SK-N-MC (cell line): ENCODE data around the gene ADAM11.

Experiments
- DNase-seq: peaks from one replicate; pipeline ENCODE4 v3.0.0-alpha.2; 2011; ENCODE audit warnings: low read depth, low spot score
- H3K27ac ChIP-seq: fragments of 200-600 bp; sonication (generic); 2 replicates; pipeline ENCODE4 v1.5.1; 2016; ENCODE audit warnings: mixed run types
- H3K36me3 ChIP-seq: fragments of 200-600 bp; sonication (generic); 2 replicates; pipeline ENCODE4 v1.6.1; 2017; ENCODE audit warnings: antibody characterized with exemption, low read length, mixed read lengths; ENCODE audit not compliant: insufficient read depth
- H3K4me3 ChIP-seq: fragments of 200-600 bp; sonication (generic); 2 replicates; pipeline ENCODE4 v1.5.1; 2016
- H3K9ac ChIP-seq: fragments of 200-600 bp; sonication (generic); 2 replicates; pipeline ENCODE4 v1.8.0; 2017; ENCODE audit warnings: mixed run types, mixed read lengths; ENCODE audit not compliant: insufficient read length
- H3K9me3 ChIP-seq: fragments of 200-600 bp; sonication (generic); 2 replicates; pipeline ENCODE4 v1.6.1; 2017; ENCODE audit warnings: low read depth, mild to moderate bottlenecking, antibody characterized with exemption, low read length, moderate library complexity, mixed read lengths
- EZH2 ChIP-seq: fragments of 200-600 bp; sonication (generic); IDR thresholded peaks from one replicate; pipeline ENCODE4 v1.6.1; 2017; ENCODE audit warnings: antibody characterized with exemption
- FOXP2 ChIP-seq: optimal IDR thresholded peaks from 2 replicates; pipeline ENCODE3; 2011; ENCODE audit warnings: mild to moderate bottlenecking, moderate library complexity; ENCODE audit not compliant: insufficient read depth; ENCODE audit errors: extremely low read length, control extremely low read depth
- POLR2AphosphoS5 ChIP-seq: IDR thresholded peaks from 2 replicates; pipeline ENCODE4 v1.6.1; 2012; ENCODE audit warnings: mild to moderate bottlenecking, low read depth, low read length, borderline replicate concordance

Gene ADAM11

DNA sequence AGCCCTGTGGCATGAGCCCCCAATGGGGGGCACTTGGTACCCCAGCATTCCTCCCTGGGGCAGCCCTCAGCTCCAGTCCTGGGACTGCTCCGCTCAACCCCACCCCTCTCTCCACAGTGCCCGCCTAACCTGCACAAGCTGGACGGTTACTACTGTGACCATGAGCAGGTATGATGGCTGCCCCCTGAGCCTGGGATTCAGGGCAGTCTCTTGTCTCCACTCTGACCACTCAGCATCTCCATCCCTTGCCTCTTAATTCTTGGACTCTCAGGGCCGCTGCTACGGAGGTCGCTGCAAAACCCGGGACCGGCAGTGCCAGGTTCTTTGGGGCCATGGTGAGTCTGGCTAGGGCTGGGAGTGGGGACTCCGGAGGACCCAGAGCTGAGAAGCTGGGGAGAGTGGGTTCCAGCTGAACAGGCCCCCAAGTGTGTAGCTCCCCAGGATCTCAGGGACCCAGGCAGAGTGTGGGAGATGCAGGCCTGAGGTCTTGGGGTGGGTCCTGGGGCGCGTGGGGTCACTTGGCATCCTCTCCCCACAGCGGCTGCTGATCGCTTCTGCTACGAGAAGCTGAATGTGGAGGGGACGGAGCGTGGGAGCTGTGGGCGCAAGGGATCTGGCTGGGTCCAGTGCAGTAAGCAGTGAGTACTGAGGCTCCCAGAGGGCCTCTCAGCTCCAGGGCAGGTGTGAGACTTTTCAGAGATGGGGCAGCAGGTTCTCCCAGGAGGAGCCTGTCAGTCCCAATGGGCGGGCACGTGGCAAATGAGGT lies 18.0 kb downstream of the ADAM11 start:
- H3K36me3 ChIP-seq: no peaks in the 10 kb centered on the region
- TF ChIP-seq FOXP2: no peak
- TF ChIP-seq POLR2AphosphoS5: no peak
- no peak for TF ChIP-seq EZH2
- H3K4me3 ChIP-seq: no peak overlapping the region
- H3K27ac ChIP-seq: no peak overlapping the region
- no peak for DNase-seq
- H3K9ac ChIP-seq: no peak overlapping the region
- H3K9me3 ChIP-seq: no peaks in the 10 kb centered on the region

DNA sequence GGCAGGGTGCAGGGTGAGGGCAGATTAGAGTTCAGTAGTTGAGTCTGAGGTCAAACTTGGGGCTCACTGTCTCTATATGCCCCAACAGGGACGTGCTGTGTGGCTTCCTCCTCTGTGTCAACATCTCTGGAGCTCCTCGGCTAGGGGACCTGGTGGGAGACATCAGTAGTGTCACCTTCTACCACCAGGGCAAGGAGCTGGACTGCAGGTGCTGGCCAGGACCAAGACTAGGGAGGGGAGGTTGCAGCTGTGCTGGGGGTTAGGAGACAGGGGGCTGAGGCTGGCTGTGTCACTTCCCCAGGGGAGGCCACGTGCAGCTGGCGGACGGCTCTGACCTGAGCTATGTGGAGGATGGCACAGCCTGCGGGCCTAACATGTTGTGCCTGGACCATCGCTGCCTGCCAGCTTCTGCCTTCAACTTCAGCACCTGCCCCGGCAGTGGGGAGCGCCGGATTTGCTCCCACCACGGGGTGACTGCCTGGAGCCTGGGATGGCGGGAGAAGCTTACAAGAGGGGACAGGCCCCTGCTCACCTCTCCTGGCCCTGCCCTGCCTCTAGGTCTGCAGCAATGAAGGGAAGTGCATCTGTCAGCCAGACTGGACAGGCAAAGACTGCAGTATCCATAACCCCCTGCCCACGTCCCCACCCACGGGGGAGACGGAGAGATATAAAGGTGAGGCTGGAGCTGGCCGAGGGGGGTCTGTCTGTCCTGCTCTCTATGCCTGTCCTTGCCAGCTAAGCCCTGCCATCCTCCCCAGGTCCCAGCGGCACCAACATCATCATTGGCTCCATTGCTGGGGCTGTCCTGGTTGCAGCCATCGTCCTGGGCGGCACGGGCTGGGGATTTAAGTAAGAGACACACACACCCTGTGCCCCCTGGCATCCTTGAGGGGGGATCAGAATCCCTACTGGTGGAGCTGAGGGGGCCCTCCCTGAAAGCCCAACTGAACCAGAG lies 18.9 kb downstream of the ADAM11 start:
- no peak for TF ChIP-seq FOXP2
- TF ChIP-seq POLR2AphosphoS5: no peak
- no peak for TF ChIP-seq EZH2
- no peak for DNase-seq
- Histone ChIP-seq H3K27ac (no peak overlapping the region), H3K9ac (no peak overlapping the region), H3K9me3 (no peaks in the 10 kb centered on the region), H3K4me3 (no peak overlapping the region), H3K36me3 (no peaks in the 10 kb centered on the region)

DNA sequence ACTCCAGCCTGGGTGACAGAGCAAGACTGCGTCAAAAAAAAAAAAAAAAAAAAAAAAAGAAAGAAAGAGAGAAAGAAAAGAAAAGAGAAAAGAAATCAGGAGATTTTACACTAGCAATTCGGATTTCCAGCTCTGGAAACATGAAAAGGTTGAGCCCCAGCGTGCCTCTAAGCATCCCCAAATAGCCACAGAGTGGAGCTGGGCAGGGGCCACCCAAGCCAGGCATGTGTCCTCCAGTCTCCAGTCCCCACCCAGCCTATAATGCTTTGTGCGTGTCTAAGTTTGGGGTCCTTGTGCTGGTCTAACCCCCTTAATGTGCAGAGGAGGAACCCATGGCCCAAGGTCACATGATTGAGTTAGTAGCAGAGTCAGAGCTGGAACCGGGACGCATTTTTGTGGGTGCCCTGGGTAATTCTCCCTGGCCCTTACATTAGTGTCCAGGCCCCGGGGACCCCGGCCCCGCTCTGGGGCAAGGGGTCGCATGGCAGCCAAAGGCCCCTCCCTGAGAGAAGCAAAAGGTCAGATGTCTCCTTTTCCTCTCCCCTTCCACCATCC lies 19.9 kb downstream of the ADAM11 start:
- Histone ChIP-seq H3K9me3 (no peaks in the 10 kb centered on the region), H3K27ac (no peak overlapping the region), H3K9ac (no peak overlapping the region), H3K36me3 (no peaks in the 10 kb centered on the region), H3K4me3 (no peak overlapping the region)
- TF ChIP-seq FOXP2: no peak
- DNase-seq: no peak

GRCh38 chr17:44779211-44780025 lies 20.6 kb downstream of the ADAM11 start:
- Histone ChIP-seq H3K9me3 (no peaks in the 10 kb centered on the region), H3K9ac (no peak overlapping the region), H3K36me3 (no peaks in the 10 kb centered on the region), H3K27ac (no peak overlapping the region), H3K4me3 (no peak overlapping the region)
- TF ChIP-seq POLR2AphosphoS5 (no peak), FOXP2 (no peak), EZH2 (no peak)
- DNase-seq: no peak

DNA sequence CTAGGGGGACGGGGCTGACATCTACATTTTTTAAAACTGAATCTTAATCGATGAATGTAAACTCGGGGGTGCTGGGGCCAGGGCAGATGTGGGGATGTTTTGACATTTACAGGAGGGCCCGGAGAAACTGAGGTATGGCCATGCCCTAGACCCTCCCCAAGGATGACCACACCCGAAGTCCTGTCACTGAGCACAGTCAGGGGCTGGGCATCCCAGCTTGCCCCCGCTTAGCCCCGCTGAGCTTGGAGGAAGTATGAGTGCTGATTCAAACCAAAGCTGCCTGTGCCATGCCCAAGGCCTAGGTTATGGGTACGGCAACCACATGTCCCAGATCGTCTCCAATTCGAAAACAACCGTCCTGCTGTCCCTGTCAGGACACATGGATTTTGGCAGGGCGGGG lies 21.4 kb downstream of the ADAM11 start:
- H3K36me3 ChIP-seq: no peaks in the 10 kb centered on the region
- no peaks in the 10 kb centered on the region for H3K9me3 ChIP-seq
- H3K9ac ChIP-seq: no peak overlapping the region
- no peak for TF ChIP-seq FOXP2
- no peak for TF ChIP-seq POLR2AphosphoS5
- TF ChIP-seq EZH2: no peak
- no peak for DNase-seq
- H3K4me3 ChIP-seq: no peak overlapping the region
- H3K27ac ChIP-seq: no peak overlapping the region

DNA sequence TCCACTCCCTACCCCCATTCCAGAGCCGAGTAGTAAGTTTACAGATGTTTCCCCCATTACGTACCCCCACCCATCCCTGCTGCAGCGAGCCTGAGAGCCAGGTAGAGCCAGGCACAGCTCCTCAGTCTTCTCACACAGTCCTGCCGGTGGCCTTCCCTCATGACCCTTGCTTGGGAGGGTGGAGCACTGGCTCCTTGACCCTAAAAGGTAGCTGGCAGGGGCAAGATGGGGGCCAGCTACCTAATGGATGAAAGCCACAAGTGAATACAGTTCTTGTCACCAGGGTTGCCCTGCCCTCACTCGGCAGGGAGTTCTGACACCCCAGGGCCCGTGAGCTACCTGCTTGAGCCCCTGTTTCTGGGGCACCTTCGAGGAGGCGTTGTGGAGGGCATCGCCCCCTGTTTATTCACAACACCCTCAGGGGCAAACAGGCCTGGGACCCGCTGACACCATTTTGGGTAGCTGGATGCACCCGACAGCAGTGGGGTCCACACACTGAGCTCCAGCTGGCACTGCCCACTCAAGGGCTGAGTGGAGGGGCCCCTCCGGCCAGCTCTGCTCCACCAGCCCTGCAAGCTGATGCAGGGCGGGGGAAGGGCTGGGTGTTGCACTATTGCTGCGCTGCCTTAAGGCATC lies 22.2 kb downstream of the ADAM11 start:
- TF ChIP-seq FOXP2 (no peak), POLR2AphosphoS5 (no peak), EZH2 (no peak)
- H3K4me3 ChIP-seq: no peak overlapping the region
- H3K36me3 ChIP-seq: no peaks in the 10 kb centered on the region
- H3K9me3 ChIP-seq: no peaks in the 10 kb centered on the region
- no peak overlapping the region for H3K9ac ChIP-seq
- no peak for DNase-seq
- no peak overlapping the region for H3K27ac ChIP-seq

GRCh38 chr17:44781551-44782325 lies 22.9 kb downstream of the ADAM11 start:
- Histone ChIP-seq H3K36me3 (no peaks in the 10 kb centered on the region), H3K9ac (no peak overlapping the region), H3K27ac (no peak overlapping the region), H3K4me3 (no peak overlapping the region), H3K9me3 (no peaks in the 10 kb centered on the region)
- DNase-seq: no peak
- TF ChIP-seq POLR2AphosphoS5 (no peak), EZH2 (no peak), FOXP2 (no peak)
